ENCODE data around the gene KIFC3. TPM values are rescaled to one million over a fixed set of nuclear protein-coding genes. Genes with fewer than 3 reads are reported as not detected.

Gene KIFC3
- total and polyA plus RNA-seq, 2 of the 13 experiments (the other 11 are each of a cell fraction or from before 2014, with no cell fraction given), result 42.1 to 45.3 TPM

GRCh38 chr16:57797526-57798266, 4.6 kb downstream of the KIFC3 start (continued):
- TF ChIP-seq ZNF33A (CRISPR knock-in tag; IDR thresholded peaks at IDR 0.05; ENCODE audit: borderline replicate concordance), result no peak
- TF ChIP-seq, protein P1, sequence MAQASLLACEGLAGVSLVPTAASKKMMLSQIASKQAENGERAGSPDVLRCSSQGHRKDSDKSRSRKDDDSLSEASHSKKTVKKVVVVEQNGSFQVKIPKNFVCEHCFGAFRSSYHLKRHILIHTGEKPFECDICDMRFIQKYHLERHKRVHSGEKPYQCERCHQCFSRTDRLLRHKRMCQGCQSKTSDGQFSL (CRISPR knock-in tag; IDR thresholded peaks at IDR 0.05), result no peak
- TF ChIP-seq ZNF275 (CRISPR knock-in tag; IDR thresholded peaks at IDR 0.05; ENCODE audit: borderline replicate concordance), result no peak
- peak; percentile 57; the same call in 1 of the 2 replicates for TF ChIP-seq MYC (CRISPR knock-in tag; IDR thresholded peaks at IDR 0.05; ENCODE audit: borderline replicate concordance)
- TF ChIP-seq BORCS8-MEF2B (CRISPR knock-in tag; IDR thresholded peaks at IDR 0.05), result no peak
- 0 out of 4 replicates have a peak, but pooled peaks of 1 of the 2 experiments have one; percentile 24 for TF ChIP-seq EP300 (IDR thresholded peaks at IDR 0.05; ENCODE audit: low read depth in 2 of 2, low read length in 2 of 2)
- no peak for TF ChIP-seq EP300 (CRISPR knock-in tag; IDR thresholded peaks at IDR 0.05; ENCODE audit: borderline replicate concordance)
- TF ChIP-seq, protein P2, sequence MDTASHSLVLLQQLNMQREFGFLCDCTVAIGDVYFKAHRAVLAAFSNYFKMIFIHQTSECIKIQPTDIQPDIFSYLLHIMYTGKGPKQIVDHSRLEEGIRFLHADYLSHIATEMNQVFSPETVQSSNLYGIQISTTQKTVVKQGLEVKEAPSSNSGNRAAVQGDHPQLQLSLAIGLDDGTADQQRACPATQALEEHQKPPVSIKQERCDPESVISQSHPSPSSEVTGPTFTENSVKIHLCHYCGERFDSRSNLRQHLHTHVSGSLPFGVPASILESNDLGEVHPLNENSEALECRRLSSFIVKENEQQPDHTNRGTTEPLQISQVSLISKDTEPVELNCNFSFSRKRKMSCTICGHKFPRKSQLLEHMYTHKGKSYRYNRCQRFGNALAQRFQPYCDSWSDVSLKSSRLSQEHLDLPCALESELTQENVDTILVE (CRISPR knock-in tag; IDR thresholded peaks at IDR 0.05), result no peak
- peak; percentile 86 for TF ChIP-seq FOXA3 (CRISPR knock-in tag; IDR thresholded peaks at IDR 0.05)
- peak; percentile 51; the same call in 1 of the 2 replicates for TF ChIP-seq SOX13 (IDR thresholded peaks at IDR 0.05)
- peak in 1 of 2 experiments; percentile 62; a peak in 2 of 4 replicates for TF ChIP-seq SOX13 (CRISPR knock-in tag; conservative IDR thresholded peaks at IDR 0.05 in 1 of 2, IDR thresholded peaks at IDR 0.05 in 1 of 2)
- no peak for TF ChIP-seq MED13 (CRISPR knock-in tag; IDR thresholded peaks at IDR 0.05)
- peak; percentile 17; the same call in 1 of the 2 replicates for TF ChIP-seq SOX5 (CRISPR knock-in tag; IDR thresholded peaks at IDR 0.05; ENCODE audit: borderline replicate concordance)
- TF ChIP-seq ZNF329 (CRISPR knock-in tag; IDR thresholded peaks at IDR 0.05; ENCODE audit: low read depth), result peak; percentile 42; the same call in 1 of the 2 replicates
- TF ChIP-seq HDAC2 (CRISPR knock-in tag; IDR thresholded peaks at IDR 0.05), result peak; percentile 90
- TF ChIP-seq ZFP1 (CRISPR knock-in tag; IDR thresholded peaks at IDR 0.05), result no peak
- no peak for TF ChIP-seq ZBTB40 (IDR thresholded peaks at IDR 0.05)
- TF ChIP-seq ZBTB40 (CRISPR knock-in tag; IDR thresholded peaks at IDR 0.05), result no peak; the same call in 1 of the 2 replicates

Measured in HepG2 (cell line).